PC-9 (cell line): ENCODE measurements around the gene USH2A. TPM values are rescaled to one million over a fixed set of nuclear protein-coding genes. Genes with fewer than 3 reads are reported as not detected.

ENCODE experiments used
- BruUV-seq: library from RNA; stranded (reverse); fragments of 400-500 nt; replicated peaks from 2 replicates; lab custom pipeline; 2021; lab: Mats Ljungman, UMichigan
- CTCF ChIA-PET: fragments of 300-600 bp; sonication (Branson Sonifier 250); formaldehyde crosslinking; loops from one replicate; lab custom pipeline; 2022; ENCODE audit warnings: antibody characterized with exemption; lab: Charles Lee
- POLR2A ChIA-PET: fragments of 300-600 bp; sonication (Branson Sonifier 250); formaldehyde crosslinking; loops from one replicate; lab custom pipeline; 2022; ENCODE audit warnings: antibody characterized with exemption; ENCODE audit not compliant: unreplicated experiment; lab: Charles Lee
- DNase-seq, 2 experiments: peaks; one replicate each; pipeline versions ENCODE4 v3.0.0 to v3.0.0-alpha.2; 2015 to 2022; ENCODE audit warnings: mixed read lengths in 1 of 2
- H2AFZ ChIP-seq: fragments of 200-600 bp; sonication (generic); 2 replicates; pipeline ENCODE4 v1.8.1; 2017; ENCODE audit warnings: antibody characterized with exemption
- H3F3A ChIP-seq: fragments of 200-600 bp; sonication (generic); 2 replicates; pipeline ENCODE4 v1.8.1; 2017; ENCODE audit warnings: antibody characterized with exemption, mild to moderate bottlenecking, low read depth; ENCODE audit not compliant: insufficient read depth
- H3K27ac ChIP-seq: fragments of 200-600 bp; sonication (generic); 2 replicates; pipeline ENCODE4 v1.6.1; 2016; ENCODE audit warnings: mixed run types
- H3K27me3 ChIP-seq: fragments of 200-600 bp; sonication (generic); 2 replicates; pipeline ENCODE4 v1.6.1; 2016; ENCODE audit warnings: low read depth, mixed run types; ENCODE audit not compliant: insufficient read depth
- H3K36me3 ChIP-seq: fragments of 200-600 bp; sonication (generic); 2 replicates; pipeline ENCODE4 v1.6.1; 2016; ENCODE audit warnings: low read depth, mixed run types
- H3K4me1 ChIP-seq: fragments of 200-600 bp; sonication (generic); replicated peaks from 2 replicates; pipeline ENCODE4 v1.6.1; 2016; ENCODE audit warnings: mixed run types; ENCODE audit not compliant: insufficient read depth
- H3K4me2 ChIP-seq: fragments of 200-600 bp; sonication (generic); 2 replicates; pipeline ENCODE4 v1.6.1; 2017; ENCODE audit warnings: mixed run types
- H3K4me3 ChIP-seq: fragments of 200-600 bp; sonication (generic); 2 replicates; pipeline ENCODE4 v1.6.1; 2016; ENCODE audit warnings: mixed run types
- H3K79me2 ChIP-seq: fragments of 200-600 bp; sonication (generic); 2 replicates; pipeline ENCODE4 v1.6.1; 2017; ENCODE audit warnings: low read depth, mixed run types
- H3K9me2 ChIP-seq: fragments of 200-600 bp; sonication (generic); 2 replicates; pipeline ENCODE4 v1.8.1; 2017; ENCODE audit warnings: mild to moderate bottlenecking; ENCODE audit not compliant: insufficient read depth
- H3K9me3 ChIP-seq: fragments of 200-600 bp; sonication (generic); 2 replicates; pipeline ENCODE4 v1.8.1; 2016; ENCODE audit warnings: low read depth; ENCODE audit not compliant: insufficient read depth
- H4K20me1 ChIP-seq: fragments of 200-600 bp; sonication (generic); 2 replicates; pipeline ENCODE4 v1.8.1; 2017; ENCODE audit not compliant: insufficient read depth
- EZH2 ChIP-seq: fragments of 200-600 bp; sonication (generic); IDR thresholded peaks from 2 replicates; pipeline ENCODE4 v1.8.0; 2017; ENCODE audit warnings: antibody characterized with exemption, low read depth
- intact Hi-C: fragments of 100-400 bp; cut with micrococcal nuclease; formaldehyde crosslinking; loops from one replicate; pipeline ENCODE4 v1.10.0; 2022; ENCODE audit not compliant: unreplicated experiment
- total RNA-seq: library from RNA; stranded (reverse); gene quantifications from 2 replicates; pipeline ENCODE4 v1.2.3, GENCODE V29; 2021
- TF ChIP-seq, protein P1 (sequence below): fragments of 200-600 bp; sonication (generic); conservative IDR thresholded peaks from 2 replicates; pipeline ENCODE4 v1.6.1; 2017; ENCODE audit warnings: mixed run types, antibody characterized with exemption, mild to moderate bottlenecking, moderate library complexity

The USH2A gene
- total RNA-seq, 1 experiment from 2014 or later: not detected

DNA sequence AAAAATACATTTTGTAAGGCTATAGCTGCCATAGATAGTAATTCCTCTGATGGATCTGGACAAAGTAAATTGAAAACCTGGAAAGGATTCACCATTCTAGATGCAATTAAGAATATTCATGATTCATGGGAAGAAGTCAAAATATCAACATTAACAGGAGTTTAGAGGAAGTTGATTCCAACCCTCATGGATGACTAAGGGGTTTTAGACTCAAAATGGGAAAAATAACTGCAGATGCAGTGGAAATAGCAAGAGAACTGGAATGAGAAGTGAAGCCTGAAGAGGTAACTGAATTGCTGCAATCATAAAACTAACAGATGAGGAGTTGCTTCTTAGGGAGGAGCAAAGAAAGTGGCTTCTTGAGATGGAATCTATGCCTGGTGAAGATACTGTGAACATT lies 625.4 kb downstream of the USH2A start:
- no peaks in the 10 kb centered on the region for H3K4me1 ChIP-seq
- no peaks in the 10 kb centered on the region for H3K27me3 ChIP-seq
- H3K4me2 ChIP-seq: no peak overlapping the region
- H3K79me2 ChIP-seq: no peaks in the 10 kb centered on the region
- H2AFZ ChIP-seq: no peak overlapping the region
- H3K9me3 ChIP-seq: no peaks in the 10 kb centered on the region
- ChIA-PET POLR2A (no interaction called here), CTCF (no interaction called here)
- no peak for DNase-seq
- TF ChIP-seq, protein P1, sequence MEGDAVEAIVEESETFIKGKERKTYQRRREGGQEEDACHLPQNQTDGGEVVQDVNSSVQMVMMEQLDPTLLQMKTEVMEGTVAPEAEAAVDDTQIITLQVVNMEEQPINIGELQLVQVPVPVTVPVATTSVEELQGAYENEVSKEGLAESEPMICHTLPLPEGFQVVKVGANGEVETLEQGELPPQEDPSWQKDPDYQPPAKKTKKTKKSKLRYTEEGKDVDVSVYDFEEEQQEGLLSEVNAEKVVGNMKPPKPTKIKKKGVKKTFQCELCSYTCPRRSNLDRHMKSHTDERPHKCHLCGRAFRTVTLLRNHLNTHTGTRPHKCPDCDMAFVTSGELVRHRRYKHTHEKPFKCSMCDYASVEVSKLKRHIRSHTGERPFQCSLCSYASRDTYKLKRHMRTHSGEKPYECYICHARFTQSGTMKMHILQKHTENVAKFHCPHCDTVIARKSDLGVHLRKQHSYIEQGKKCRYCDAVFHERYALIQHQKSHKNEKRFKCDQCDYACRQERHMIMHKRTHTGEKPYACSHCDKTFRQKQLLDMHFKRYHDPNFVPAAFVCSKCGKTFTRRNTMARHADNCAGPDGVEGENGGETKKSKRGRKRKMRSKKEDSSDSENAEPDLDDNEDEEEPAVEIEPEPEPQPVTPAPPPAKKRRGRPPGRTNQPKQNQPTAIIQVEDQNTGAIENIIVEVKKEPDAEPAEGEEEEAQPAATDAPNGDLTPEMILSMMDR: no peak
- no peak for TF ChIP-seq EZH2
- no peak overlapping the region for H3K4me3 ChIP-seq
- no peaks in the 10 kb centered on the region for H3K36me3 ChIP-seq
- no peaks in the 10 kb centered on the region for H3K9me2 ChIP-seq
- BruUV-seq: no TSS peak
- intact Hi-C loops: no loop called here
- H3F3A ChIP-seq: no peaks in the 10 kb centered on the region
- no peak overlapping the region for H3K27ac ChIP-seq
- no peaks in the 10 kb centered on the region for H4K20me1 ChIP-seq

DNA sequence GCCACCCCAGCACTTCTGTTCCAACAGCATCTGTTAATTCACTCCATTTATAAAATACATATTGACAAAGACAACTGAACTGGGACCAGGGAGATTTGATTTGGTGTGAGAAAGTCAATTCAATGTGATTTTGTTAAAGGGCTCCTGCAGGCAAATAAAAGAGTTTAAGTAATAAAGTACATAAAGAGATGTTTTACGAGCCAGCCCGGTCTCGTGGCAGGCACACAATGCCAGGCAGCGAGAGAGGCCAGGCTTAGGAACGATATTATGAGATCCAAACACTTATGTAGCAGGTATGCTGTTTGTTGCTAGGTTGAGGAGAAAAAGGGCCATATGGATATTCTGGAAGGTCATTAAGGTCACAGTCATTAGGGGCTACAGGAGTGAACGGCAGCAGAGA lies 629.1 kb downstream of the USH2A start:
- Histone ChIP-seq H3K9me3 (no peaks in the 10 kb centered on the region), H3K36me3 (no peaks in the 10 kb centered on the region), H3K27ac (no peak overlapping the region), H3K27me3 (no peaks in the 10 kb centered on the region), H4K20me1 (no peaks in the 10 kb centered on the region), H3K9me2 (no peaks in the 10 kb centered on the region), H3K4me3 (no peak overlapping the region), H3K79me2 (no peaks in the 10 kb centered on the region), H2AFZ (no peak overlapping the region), H3K4me1 (no peaks in the 10 kb centered on the region), H3F3A (no peaks in the 10 kb centered on the region), H3K4me2 (no peak overlapping the region)
- TF ChIP-seq, protein P1: no peak
- TF ChIP-seq EZH2: no peak
- intact Hi-C loops: no loop called here
- BruUV-seq: no TSS peak
- ChIA-PET CTCF (no interaction called here), POLR2A (no interaction called here)
- DNase-seq: no peak

DNA sequence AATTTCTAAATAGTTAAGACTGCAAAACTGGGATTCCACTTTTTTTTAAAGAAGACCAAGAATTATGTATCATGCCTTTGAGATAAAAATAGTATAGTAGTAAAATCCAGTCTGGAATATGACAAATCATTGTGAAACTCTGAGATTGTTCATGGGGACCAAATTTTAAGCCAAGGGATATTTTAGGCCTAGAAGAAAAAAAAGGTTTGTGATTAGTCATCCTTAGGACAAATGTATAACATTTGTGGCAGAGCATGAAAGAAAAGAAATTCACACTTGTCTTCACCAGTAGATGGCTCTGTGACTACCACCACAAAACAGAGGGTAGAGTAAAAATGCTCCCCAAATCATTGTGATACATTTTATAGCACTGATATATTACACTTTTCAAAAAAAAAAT lies 630.1 kb downstream of the USH2A start:
- H3K4me1 ChIP-seq: no peaks in the 10 kb centered on the region
- H2AFZ ChIP-seq: no peak overlapping the region
- H3K9me2 ChIP-seq: no peaks in the 10 kb centered on the region
- TF ChIP-seq, protein P1: no peak; the same call in 1 of the 2 replicates
- no peak for TF ChIP-seq EZH2
- H3K27me3 ChIP-seq: no peaks in the 10 kb centered on the region
- no TSS peak for BruUV-seq
- no peaks in the 10 kb centered on the region for H3K9me3 ChIP-seq
- no peaks in the 10 kb centered on the region for H3F3A ChIP-seq
- H4K20me1 ChIP-seq: no peaks in the 10 kb centered on the region
- intact Hi-C loops: no loop called here
- ChIA-PET CTCF (no interaction called here), POLR2A (no interaction called here)
- no peak overlapping the region for H3K4me2 ChIP-seq
- H3K27ac ChIP-seq: no peak overlapping the region
- H3K4me3 ChIP-seq: no peak overlapping the region
- no peak for DNase-seq
- no peaks in the 10 kb centered on the region for H3K79me2 ChIP-seq
- H3K36me3 ChIP-seq: no peaks in the 10 kb centered on the region
